ENCODE measurements around the gene TTC38.

The TTC38 gene

GRCh38 chr22:46275455-46276122, 7.8 kb downstream of the TTC38 start:
- H3K4me3 ChIP-seq (replicated peaks; ENCODE audit: low read depth, low read length), result no peak overlapping the region
- no peak for DNase-seq (ENCODE audit: low read depth)
- TF ChIP-seq, protein P1, sequence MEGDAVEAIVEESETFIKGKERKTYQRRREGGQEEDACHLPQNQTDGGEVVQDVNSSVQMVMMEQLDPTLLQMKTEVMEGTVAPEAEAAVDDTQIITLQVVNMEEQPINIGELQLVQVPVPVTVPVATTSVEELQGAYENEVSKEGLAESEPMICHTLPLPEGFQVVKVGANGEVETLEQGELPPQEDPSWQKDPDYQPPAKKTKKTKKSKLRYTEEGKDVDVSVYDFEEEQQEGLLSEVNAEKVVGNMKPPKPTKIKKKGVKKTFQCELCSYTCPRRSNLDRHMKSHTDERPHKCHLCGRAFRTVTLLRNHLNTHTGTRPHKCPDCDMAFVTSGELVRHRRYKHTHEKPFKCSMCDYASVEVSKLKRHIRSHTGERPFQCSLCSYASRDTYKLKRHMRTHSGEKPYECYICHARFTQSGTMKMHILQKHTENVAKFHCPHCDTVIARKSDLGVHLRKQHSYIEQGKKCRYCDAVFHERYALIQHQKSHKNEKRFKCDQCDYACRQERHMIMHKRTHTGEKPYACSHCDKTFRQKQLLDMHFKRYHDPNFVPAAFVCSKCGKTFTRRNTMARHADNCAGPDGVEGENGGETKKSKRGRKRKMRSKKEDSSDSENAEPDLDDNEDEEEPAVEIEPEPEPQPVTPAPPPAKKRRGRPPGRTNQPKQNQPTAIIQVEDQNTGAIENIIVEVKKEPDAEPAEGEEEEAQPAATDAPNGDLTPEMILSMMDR (IDR thresholded peaks at IDR 0.05; ENCODE audit: low read length, missing control alignments), result no peak

GRCh38 chr22:46276563-46276962, 8.8 kb downstream of the TTC38 start:
- TF ChIP-seq, protein P1 (IDR thresholded peaks at IDR 0.05; ENCODE audit: low read length, missing control alignments), result no peak
- no peak overlapping the region for H3K4me3 ChIP-seq (replicated peaks; ENCODE audit: low read depth, low read length)
- DNase-seq (ENCODE audit: low read depth), result no peak

DNA sequence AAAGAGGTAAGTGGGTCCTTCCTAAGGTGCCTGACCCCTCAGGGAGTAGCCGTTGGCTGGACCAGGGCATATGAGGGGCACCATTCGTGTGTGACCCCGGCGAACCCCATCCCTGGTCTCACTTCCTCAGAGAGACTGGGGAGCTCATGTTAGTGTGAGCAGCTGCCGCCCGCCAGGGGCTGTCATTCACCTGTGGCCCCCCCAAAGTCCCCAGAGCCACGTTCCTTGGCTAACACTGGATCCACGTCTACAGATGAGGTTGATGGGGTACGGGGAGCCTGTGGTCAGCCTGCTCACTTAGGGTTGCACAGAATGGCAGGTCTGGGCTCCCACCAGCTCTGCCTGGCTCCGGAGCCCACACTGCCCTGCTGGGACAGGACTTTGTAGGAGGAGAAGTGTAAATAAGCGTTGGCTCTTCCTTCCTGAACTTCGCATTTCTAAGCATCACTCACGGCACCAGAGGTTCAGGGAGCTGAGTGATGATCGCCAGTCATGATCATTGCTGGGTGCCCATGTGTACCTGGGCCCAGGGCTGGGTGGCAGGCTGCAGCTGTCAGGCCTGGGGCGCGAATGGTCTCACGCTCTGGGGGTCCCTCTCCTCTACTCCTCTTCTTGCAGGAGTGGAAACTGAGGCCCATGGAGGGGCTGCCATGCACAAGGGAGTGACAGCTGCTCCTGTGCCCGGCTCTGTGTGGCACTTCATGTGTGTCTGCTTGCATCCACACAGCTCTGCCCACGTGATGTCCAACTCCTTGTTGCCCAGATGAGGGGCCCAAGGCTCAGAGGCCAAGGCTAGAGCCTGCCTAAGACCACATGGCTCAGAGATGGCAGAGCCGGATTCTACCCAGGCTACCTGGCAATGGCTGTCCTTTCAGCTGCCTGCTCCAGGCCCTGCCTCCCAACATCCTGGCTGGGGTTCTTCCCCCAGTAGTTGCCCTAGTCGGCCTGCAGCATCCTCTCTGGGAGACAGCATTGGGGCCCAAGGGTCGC, 11.1 kb downstream of the TTC38 start:
- TF ChIP-seq, protein P1 (IDR thresholded peaks at IDR 0.05; ENCODE audit: low read length, missing control alignments), result no peak
- no peak overlapping the region for H3K4me3 ChIP-seq (replicated peaks; ENCODE audit: low read depth, low read length)
- no peak for DNase-seq (ENCODE audit: low read depth)

DNA sequence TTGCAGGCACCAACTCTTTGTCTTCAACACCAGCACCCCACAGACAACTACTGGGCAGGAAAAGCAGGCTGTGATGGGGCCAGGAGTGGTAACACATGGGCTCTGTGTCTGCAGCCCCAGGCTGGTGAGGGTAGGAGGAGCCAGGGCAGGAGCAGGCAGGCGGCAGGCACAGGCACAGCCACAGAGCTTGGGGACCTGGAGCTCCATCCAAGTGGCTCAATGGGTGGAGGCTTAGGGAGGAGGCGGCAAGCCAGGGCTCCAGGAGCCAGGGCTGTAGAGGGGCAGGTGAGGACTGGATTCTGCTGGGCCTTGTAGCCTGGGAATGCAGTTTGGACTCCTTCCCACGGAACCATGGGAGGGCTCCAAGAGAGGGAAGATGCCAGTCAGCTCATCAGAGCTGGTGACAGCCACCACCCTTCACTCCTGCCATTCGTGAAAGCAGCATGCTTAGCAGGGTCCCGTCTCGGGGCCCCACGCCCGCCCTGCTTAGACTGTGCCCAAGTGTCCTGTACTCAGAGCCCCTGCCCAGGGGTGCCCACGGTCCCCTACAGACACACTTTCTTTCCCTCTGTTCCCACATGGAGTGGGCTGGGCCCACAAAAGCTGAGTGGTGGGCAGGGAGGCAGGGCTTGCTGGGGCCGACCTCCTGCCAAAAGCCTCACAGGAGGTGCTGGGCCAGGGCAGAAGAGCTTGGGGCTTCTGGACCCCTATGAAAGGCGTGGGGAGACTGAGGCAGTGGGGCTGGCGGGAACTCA, 12.4 kb downstream of the TTC38 start:
- H3K4me3 ChIP-seq (replicated peaks; ENCODE audit: low read depth, low read length), result no peak overlapping the region
- TF ChIP-seq, protein P1 (IDR thresholded peaks at IDR 0.05; ENCODE audit: low read length, missing control alignments), result no peak
- no peak for DNase-seq (ENCODE audit: low read depth)

GRCh38 chr22:46280999-46281623, 13.3 kb downstream of the TTC38 start:
- TF ChIP-seq, protein P1 (IDR thresholded peaks at IDR 0.05; ENCODE audit: low read length, missing control alignments), result no peak
- H3K4me3 ChIP-seq (replicated peaks; ENCODE audit: low read depth, low read length), result no peak overlapping the region
- no peak for DNase-seq (ENCODE audit: low read depth)
